HG03460 (cell line): Measurements from ENCODE around the gene CCDC171.
A peak's percentile ranks its signal among the peaks of the same experiment; 100 is the strongest.
"Not testable (repeated sequence)": the region's sequence is repeated elsewhere in the genome, so short reads cannot be mapped to it uniquely, and the experiment has no call there.

ENCODE experiments used
- ATAC-seq: cut with Tn5 transposase; IDR thresholded peaks from one replicate; pipeline ENCODE4 v1.9.1; 2021; ENCODE audit not compliant: unreplicated experiment

Gene CCDC171

DNA sequence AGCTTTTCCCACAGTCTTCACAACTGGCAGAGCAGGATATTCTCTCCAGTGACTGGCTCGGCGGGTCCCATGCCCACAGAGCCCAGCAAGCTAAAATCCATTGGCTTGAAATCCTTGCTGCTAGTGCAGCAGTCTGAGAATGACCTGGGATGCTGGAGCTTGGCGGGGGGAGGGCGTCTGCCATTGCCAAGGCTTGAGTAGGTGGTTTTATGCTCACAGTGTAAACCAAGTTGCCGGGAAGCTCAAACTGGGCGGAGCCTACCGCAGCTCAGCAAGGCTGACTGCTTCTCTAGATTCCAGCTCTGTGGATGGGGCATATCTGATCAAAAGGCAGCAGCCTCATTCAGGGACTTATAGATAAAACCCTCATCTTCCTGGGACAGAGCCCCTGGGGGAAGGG, 194.1 kb downstream of the CCDC171 start:
- no peak for ATAC-seq

- ATAC-seq: no peak
Measured at GRCh38 chr9:15755660-15756059, 202.8 kb downstream of the CCDC171 start.

GRCh38 chr9:15761551-15761950, 208.7 kb downstream of the CCDC171 start:
- no peak for ATAC-seq

DNA sequence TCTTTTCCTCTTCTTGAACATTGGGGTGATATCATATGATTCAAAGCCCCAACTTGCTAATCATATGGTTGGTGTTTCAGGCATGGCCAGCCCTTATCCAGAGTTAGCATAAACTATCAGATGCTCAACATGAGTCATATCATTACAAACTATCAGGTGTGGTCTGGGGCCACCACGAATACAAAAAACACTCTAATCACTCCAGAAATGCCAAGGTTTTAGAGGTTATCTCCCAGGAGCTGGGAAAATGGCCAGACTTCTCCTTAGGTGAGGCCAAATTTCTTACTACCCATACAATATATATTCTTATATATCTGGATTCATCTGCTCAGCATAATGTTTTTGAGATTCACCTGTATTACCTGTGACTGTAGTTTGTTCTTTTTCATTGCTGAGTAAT, 210.5 kb downstream of the CCDC171 start:
- no peak for ATAC-seq

- no peak for ATAC-seq
Measured at GRCh38 chr9:15764131-15764530, 211.3 kb downstream of the CCDC171 start.

DNA sequence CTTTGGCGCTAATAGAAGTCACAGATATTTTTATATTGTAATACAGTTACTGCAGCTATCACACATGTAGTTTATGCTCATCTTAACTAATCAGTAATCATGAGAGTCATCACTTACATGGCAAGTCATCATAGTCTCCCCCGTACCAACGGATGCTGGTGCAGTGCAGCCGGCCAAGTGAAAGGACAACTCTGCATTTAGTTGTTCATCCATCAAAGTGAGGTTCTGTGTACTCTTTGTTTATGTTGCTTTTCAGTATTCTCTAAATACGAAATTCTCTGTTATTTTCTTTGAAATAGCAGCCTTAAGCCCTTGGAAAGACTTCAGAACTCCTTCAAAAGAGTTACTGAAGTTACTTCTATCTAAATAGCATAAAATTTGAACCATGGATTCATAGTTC, 216.7 kb downstream of the CCDC171 start:
- no peak for ATAC-seq

- ATAC-seq: no peak
Measured at GRCh38 chr9:15778861-15779260, 226.0 kb downstream of the CCDC171 start.

GRCh38 chr9:15782106-15782505, 229.3 kb downstream of the CCDC171 start:
- no peak for ATAC-seq

GRCh38 chr9:15785584-15785983, 232.7 kb downstream of the CCDC171 start:
- ATAC-seq: no peak

DNA sequence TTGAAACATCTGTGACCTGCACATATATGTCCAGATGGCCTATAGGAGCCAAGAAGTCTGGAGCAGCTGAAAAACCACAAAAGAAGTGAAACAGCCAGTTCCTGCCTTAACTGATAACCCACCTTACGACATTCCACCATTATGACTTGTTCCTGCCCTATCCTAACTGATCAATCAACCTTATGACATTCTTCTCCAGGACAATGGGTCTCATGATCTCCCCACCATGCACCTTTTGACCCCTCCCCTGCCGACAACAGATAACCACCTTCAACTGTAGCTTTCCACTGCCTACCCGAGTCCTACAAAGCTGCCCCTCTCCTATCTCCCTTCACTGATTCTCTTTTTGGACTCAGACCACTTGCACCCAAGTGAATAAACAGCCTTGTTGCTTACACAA, 233.8 kb downstream of the CCDC171 start:
- no peak for ATAC-seq

GRCh38 chr9:15810219-15810899, 257.5 kb downstream of the CCDC171 start:
- ATAC-seq: not testable (repeated sequence)

GRCh38 chr9:15813076-15813475, 260.2 kb downstream of the CCDC171 start:
- no peak for ATAC-seq

GRCh38 chr9:15824310-15824709, 271.5 kb downstream of the CCDC171 start:
- ATAC-seq: no peak

GRCh38 chr9:15831384-15831783, 278.5 kb downstream of the CCDC171 start:
- ATAC-seq: no peak

DNA sequence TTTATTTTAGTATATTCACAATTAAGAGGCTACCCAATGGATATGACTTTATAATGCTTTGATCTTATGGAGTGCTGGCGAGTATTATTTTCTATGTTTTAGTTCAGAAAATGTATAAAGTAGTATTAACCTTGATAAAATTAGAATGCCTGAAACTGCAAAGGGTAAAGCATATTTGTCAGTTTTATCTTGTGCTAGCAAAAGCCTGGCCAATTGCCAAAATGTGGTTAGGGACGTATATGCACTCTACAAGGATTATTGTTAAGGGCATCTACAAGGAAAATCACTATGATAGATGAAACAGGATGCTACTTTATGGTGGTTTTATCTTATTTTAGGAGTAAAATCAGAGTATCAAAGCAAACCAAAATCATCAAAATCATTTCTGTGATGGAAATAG, 281.7 kb downstream of the CCDC171 start:
- ATAC-seq: no peak

DNA sequence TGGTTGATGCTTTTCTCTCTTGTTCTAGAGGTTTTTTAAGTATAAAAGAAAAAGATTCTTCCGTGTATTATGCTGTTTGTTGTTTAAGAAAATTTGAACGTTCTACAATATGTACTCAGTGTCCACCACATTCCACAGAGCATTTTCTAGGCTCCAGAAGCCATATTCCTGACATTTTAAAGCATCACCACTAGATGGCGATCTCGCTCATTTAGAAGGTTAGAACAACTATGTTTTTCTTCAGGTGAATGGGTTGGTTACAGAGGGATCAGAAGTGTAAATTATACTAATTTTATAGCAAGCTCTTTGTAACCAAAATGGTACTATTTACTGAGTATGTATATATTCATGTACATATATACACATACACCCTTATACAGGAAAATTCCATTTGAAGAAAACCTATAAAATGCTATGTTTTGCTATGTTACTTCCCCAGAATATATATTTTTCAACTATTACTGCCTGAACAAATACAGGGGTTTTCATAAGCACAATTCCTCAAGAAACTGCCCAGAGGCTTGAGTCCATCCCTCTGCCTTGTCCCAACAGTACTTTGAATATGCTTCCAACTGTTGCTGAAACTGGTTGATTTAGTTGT, 284.3 kb downstream of the CCDC171 start:
- ATAC-seq: peak; percentile 89

DNA sequence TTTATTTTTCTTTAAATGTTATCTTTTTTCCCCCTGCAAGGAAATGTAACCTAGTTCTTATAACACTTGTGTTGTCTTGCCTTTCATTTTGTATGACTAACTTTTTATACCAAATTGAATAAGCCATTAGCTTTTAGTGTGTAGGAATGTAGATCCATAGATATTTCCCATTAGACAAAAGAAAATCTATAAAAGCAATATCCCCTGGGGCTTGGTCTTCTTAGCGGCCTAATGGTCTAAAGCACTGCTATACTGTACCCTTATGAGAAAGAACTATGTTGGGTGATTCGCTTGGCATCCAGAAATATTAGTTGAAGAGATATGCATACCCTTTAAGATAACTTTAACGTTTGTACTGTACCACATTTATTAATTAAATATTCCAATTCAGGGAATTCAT, 289.2 kb downstream of the CCDC171 start:
- ATAC-seq: no peak

DNA sequence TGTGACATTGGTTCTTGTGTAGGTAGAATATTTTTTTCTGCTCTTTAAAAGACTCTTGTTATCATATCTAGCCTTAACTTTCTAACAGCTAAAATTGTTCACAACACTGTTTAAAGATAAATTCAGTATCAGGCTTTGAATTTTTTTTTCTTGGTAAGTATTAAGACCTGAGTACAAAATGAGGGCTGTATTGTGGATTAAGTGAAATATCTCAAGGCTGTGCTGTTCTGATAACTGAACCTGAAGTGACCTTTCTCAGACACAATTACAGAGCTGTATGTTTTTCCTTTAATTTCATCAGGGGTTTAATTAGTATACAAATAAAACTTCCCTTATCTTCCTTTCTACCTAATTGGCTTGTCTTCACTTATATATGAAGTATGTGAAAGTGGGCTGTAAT, 290.5 kb downstream of the CCDC171 start:
- ATAC-seq: no peak

DNA sequence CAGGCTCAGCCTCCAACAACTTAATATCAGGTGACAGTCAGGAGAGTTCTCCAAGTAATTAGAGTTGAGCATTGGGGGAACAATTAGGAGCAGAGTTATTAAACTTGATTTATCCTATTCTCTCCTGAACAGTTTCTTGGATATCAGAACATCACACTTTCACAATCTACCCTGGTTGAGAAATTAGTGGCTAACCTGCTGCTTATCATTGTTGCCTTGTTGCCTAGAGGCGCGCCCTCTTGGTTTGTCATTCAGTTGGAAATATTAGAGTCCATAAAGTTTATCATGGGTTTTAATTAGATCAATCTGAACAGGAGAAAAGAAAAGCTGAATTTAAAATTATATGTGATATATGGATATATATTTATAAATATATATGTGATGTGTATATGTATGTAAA, 291.1 kb downstream of the CCDC171 start:
- ATAC-seq: no peak

DNA sequence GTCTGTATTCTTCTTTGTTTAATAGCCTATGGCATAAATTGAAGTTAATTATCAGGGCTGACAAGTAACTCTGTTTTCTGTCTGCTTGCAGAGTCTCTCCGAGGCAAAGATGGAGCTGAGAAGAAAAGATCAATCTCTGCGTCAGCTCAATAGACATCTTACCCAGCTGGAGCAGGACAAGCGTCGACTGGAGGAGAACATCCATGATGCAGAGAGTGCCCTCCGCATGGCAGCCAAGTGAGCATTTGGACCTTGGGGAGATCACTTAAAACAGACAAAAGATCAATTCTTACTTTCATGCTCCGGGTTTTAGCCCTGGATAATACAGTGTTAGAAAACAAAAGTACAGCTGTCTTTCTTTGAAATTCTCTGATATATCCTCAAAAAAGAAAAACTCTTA, 293.8 kb downstream of the CCDC171 start:
- ATAC-seq: no peak

GRCh38 chr9:15849871-15850270, 297.0 kb downstream of the CCDC171 start:
- no peak for ATAC-seq

DNA sequence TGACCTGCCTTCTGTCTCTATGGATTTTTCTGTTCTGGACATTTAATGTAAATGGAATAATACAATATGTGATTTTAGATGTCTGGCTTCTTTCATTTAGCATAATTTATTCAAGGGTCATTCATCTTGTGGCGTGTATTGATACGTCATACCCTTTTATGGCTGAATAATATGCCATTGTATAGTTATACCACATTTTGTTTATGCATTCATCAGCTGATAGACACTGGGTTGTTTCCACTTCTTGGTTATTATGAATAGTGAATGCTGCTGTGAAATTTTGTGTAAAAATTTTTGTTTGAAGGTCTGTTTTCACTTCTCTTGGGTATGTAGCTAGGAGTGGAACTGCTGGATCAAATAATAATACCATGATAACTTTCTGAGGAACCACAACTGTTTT, 298.9 kb downstream of the CCDC171 start:
- ATAC-seq: no peak

DNA sequence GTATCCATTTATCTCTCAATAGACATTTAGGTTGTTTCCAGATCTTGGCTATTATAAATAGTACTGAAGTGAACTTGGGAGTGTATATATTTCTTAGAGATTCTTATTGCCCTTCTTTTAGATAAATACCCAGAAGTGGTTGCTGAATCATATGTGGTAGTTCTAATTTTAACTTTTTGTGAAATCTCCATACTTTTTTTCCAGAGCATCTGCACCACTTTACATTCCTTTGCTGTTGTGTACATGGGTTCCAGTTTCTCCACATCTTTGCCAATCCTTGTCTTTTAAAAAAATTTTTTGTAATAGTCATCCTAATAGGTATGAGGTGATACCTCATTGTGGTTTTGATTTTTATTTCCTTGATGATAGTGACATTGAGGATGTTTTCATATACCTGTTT, 303.7 kb downstream of the CCDC171 start:
- ATAC-seq: no peak
